Testis (tissue), 3 donors: Measurements from ENCODE around the gene CBX2. TPM values are rescaled to one million over a fixed set of nuclear protein-coding genes. Genes with fewer than 3 reads are reported as not detected.

Experiments used
- DNase-seq: peaks from one replicate; pipeline ENCODE4 v3.0.0-alpha.2; 2019
- H3K27ac ChIP-seq, 2 donors: fragments of 200-600 bp; sonication (generic); one replicate each; pipeline ENCODE4 v1.5.1; 2019
- H3K27me3 ChIP-seq: fragments of 200-600 bp; sonication (generic); one replicate; pipeline ENCODE4 v1.5.1; 2019
- H3K36me3 ChIP-seq: fragments of 200-600 bp; sonication (generic); one replicate; pipeline ENCODE4 v1.5.1; 2017; ENCODE audit warnings: low read depth; ENCODE audit errors: missing control alignments
- H3K4me1 ChIP-seq: fragments of 200-600 bp; sonication (generic); one replicate; pipeline ENCODE4 v1.5.1; 2019
- H3K4me3 ChIP-seq, 2 donors: fragments of 200-600 bp; sonication (generic); one replicate each; pipeline ENCODE4 v1.5.1; 2017 to 2019
- H3K9me3 ChIP-seq: fragments of 200-600 bp; sonication (generic); one replicate; pipeline ENCODE4 v1.5.1; 2017
- CTCF ChIP-seq, 3 experiments: fragments of 450-650 bp in 2 of 3; fragments of 200-600 bp in 1 of 3; sonication (generic) in 1 of 3; IDR thresholded peaks; one replicate each; pipeline ENCODE4 v1.5.1; 2016 to 2019; ENCODE audit warnings: antibody characterized with exemption in 3 of 3, mild to moderate bottlenecking in 2 of 3, moderate library complexity in 1 of 3
- POLR2A ChIP-seq: fragments of 450-650 bp; IDR thresholded peaks from one replicate; pipeline ENCODE4 v1.6.1; 2017; ENCODE audit warnings: antibody characterized with exemption, mild to moderate bottlenecking, moderate library complexity
- WGBS, 2 donors: methylation state at CpG; one replicate each; pipeline ENCODE4 v1.1.5; 2018; 5-methylcytosine and 5-hydroxymethylcytosine counted together
- intact Hi-C: fragments of 100-400 bp; cut with DNase I; formaldehyde crosslinking; loops from one replicate; pipeline ENCODE4 v1.15.1; 2023; ENCODE audit warnings: low total_unique reads
- polyA plus RNA-seq: library from polyadenylated mRNA; stranded (reverse); fragments of 350-450 nt; fragmentation: Illumina TruSeq; extraction: RNeasy Lipid Tissue Mini Kit (QIAGEN cat#74804); gene quantifications from one replicate; pipeline ENCODE4 v1.2.3, GENCODE V29; 2014; ENCODE audit warnings: low read depth, low replicate concordance; ENCODE audit not compliant: insufficient read depth
- total RNA-seq, 2 donors: library from RNA; depleted of rRNA; stranded (reverse); fragments of >200 nt; gene quantifications; one replicate each; pipeline ENCODE4 v1.2.3, GENCODE V29; 2016

Gene CBX2
- total and polyA plus RNA-seq, 3 donors from 2014 or later = 19.4 to 30.7 (median 27.1) TPM

DNA sequence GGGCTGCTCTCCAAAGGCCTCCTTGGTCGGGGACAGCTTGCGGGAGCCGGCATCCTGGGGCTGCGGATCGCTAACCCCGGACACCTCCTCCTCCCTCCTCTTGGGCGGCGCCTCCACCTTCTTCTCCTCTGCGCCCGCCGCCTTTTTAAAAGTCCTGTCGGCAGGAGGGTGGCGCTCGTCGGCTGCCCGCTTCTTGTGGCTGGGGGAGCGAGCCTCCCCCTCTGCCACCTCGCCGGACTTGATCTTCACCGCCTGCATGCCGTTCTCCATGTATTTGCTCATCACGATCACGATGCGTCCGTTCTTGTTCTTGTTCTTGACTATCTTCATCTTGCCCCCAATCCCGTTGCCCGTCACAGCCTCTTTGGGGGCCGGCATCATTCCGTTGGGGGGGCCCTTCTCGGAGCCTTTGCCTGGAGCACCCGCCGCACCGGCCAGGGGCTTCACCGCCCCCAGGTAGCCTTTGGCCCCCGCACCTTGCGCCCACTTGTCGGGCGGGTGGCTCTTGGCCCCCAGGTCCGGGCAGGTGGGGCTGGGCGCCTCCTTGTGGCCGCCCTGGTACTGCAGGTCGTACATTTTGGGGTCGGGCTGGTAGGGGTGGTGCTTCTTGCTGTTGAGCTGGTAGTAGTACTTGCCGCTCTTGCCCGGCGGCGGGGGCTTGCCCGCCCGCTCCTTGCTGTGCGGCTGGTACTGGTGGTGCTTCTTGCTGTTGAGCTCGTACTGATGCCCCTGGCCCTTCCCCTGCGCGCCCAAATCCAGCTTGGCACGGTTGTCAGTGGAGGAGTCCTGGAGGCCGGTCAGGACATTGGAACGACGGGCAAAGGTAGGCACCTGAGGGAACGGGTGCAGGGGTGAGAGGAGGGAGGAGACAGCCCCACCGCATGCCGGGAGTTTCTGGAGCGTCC is 56.9 kb downstream of the CBX2 start:
- H3K27me3 ChIP-seq = no peaks in the 10 kb centered on the region
- no peak overlapping the region for H3K27ac ChIP-seq
- peaks cover 43% of the 10 kb centered on the region for H3K4me1 ChIP-seq
- intact Hi-C loops = no loop called here
- H3K4me3 ChIP-seq = no peak overlapping the region
- DNase-seq = no peak
- 45 to 74% methylated on average over 31 to 59 of the region's 61 CpGs for WGBS, 2 donors
- TF ChIP-seq POLR2A = no peak
- TF ChIP-seq CTCF (IDR thresholded peaks at IDR 0.05) = peak; percentile 56 to 68 (median 66)
- H3K36me3 ChIP-seq = no peaks in the 10 kb centered on the region
- H3K9me3 ChIP-seq = no peaks in the 10 kb centered on the region

DNA sequence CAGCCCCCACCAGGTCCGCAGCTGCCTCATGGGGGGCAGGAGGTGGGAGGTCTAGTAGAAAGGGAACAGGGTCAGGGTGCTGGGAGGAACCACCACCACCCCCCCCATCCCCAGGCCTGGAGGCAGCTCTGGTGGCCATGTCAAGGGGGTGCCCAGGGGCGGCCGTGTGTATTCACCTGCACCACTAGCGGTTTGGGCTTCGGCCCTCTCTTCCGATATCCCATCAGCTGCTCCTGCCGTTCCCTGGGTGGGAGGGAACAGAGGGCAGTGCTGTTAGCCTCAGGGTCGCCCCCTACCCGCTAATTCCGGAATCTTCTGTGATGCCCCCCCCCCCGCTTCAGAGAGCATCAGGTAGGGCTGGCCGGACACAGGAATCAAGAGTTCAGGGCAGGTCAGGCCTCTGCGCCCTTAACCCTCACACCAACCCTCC is 57.5 kb downstream of the CBX2 start:
- DNase-seq = no peak
- Histone ChIP-seq H3K27ac (no peak overlapping the region), H3K27me3 (no peaks in the 10 kb centered on the region), H3K4me1 (peaks cover 49% of the 10 kb centered on the region), H3K4me3 (no peak overlapping the region), H3K36me3 (no peaks in the 10 kb centered on the region), H3K9me3 (no peaks in the 10 kb centered on the region)
- intact Hi-C loops = no loop called here
- WGBS, 2 donors = 40 to 77% methylated on average over 1 to 10 of the region's 13 CpGs
- TF ChIP-seq CTCF (IDR thresholded peaks at IDR 0.05) = no peak
- no peak for TF ChIP-seq POLR2A

- WGBS, 2 donors = 58 to 67% methylated on average over 10 to 23 of the region's 24 CpGs
- Histone ChIP-seq H3K9me3 (no peaks in the 10 kb centered on the region), H3K4me1 (peaks cover 47% of the 10 kb centered on the region), H3K4me3 (no peak overlapping the region), H3K36me3 (no peaks in the 10 kb centered on the region), H3K27me3 (no peaks in the 10 kb centered on the region), H3K27ac (no peak overlapping the region)
- intact Hi-C loops = no loop called here
- no peak for TF ChIP-seq CTCF (IDR thresholded peaks at IDR 0.05)
- TF ChIP-seq POLR2A = no peak
- no peak for DNase-seq
Observed at GRCh38 chr17:79835953-79836509, 58.1 kb downstream of the CBX2 start.

DNA sequence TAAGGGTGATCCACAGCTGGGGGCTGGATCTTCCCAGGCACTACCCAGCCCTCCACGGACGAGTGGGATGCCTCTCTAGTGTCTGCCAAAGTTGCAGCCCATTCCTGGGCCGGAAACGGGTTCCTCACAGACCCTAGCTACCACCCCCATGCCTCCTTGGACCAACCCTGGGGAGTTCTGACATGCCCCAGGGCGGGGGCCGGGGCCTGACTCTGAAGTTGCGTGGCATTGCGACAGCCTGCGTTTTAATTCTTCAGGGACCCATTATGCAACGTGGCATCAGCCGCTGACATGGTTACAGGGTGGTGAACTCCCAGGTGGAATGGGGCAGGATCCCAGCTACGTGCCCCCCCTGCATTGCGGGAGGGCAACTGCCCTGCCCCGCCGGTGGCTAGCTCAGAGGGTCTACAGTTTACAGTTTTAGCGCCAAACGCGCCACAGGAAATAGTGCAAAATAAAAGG is 58.6 kb downstream of the CBX2 start:
- intact Hi-C loops = no loop called here
- peaks cover 42% of the 10 kb centered on the region for H3K4me1 ChIP-seq

More for the DNA sequence above, 58.6 kb downstream of the CBX2 start:
- DNase-seq = no peak
- TF ChIP-seq POLR2A (no peak), CTCF (IDR thresholded peaks at IDR 0.05) (no peak)
- Histone ChIP-seq H3K36me3 (no peaks in the 10 kb centered on the region), H3K27ac (no peak overlapping the region), H3K9me3 (no peaks in the 10 kb centered on the region), H3K27me3 (no peaks in the 10 kb centered on the region), H3K4me3 (no peak overlapping the region)
- 51% methylated on average over 18 of the region's 18 CpGs; no CpG with 5 or more reads in 1 of the 2 donors for WGBS, 2 donors
